KMS-11 (cell line): ENCODE measurements around the gene PRDX5.

Experiments used
- H2AFZ ChIP-seq: fragments of 200-600 bp; sonication (generic); 2 replicates; pipeline ENCODE4 v1.6.1; 2016; ENCODE audit warnings: antibody characterized with exemption, mixed run types, low read depth
- H3K27ac ChIP-seq: fragments of 200-600 bp; sonication (generic); 2 replicates; pipeline ENCODE4 v1.6.1; 2016; ENCODE audit warnings: mild to moderate bottlenecking, mixed run types
- H3K27me3 ChIP-seq: fragments of 200-600 bp; sonication (generic); 2 replicates; pipeline ENCODE4 v1.6.1; 2017; ENCODE audit warnings: mild to moderate bottlenecking, low read depth, mixed run types, moderate library complexity; ENCODE audit not compliant: insufficient read depth
- H3K36me3 ChIP-seq: fragments of 200-600 bp; sonication (generic); 2 replicates; pipeline ENCODE4 v1.6.1; 2017; ENCODE audit warnings: mild to moderate bottlenecking, mixed run types; ENCODE audit not compliant: insufficient read depth
- H3K4me1 ChIP-seq: fragments of 200-600 bp; sonication (generic); 2 replicates; pipeline ENCODE4 v1.6.1; 2016; ENCODE audit warnings: mild to moderate bottlenecking, low read depth, mixed run types; ENCODE audit not compliant: poor library complexity, severe bottlenecking
- H3K4me2 ChIP-seq: fragments of 200-600 bp; sonication (generic); 2 replicates; pipeline ENCODE4 v1.7.0; 2016; ENCODE audit warnings: mild to moderate bottlenecking, mixed run types
- H3K4me3 ChIP-seq: fragments of 200-600 bp; sonication (generic); IDR thresholded peaks from 2 replicates; pipeline ENCODE4 v1.6.1; 2017; ENCODE audit warnings: low read depth, low read length, mixed read lengths; ENCODE audit not compliant: insufficient read depth
- H3K79me2 ChIP-seq: fragments of 200-600 bp; sonication (generic); 2 replicates; pipeline ENCODE4 v1.6.1; 2016; ENCODE audit warnings: low read depth, mixed run types; ENCODE audit not compliant: insufficient read depth
- H3K9ac ChIP-seq: fragments of 200-600 bp; sonication (generic); 2 replicates; pipeline ENCODE4 v1.6.1; 2016; ENCODE audit warnings: mild to moderate bottlenecking, mixed run types
- H4K20me1 ChIP-seq: fragments of 200-600 bp; sonication (generic); 2 replicates; pipeline ENCODE4 v1.6.1; 2016; ENCODE audit warnings: mild to moderate bottlenecking, mixed run types; ENCODE audit not compliant: insufficient read depth
- TF ChIP-seq, protein P1 (sequence below): fragments of 200-600 bp; sonication (generic); conservative IDR thresholded peaks from 2 replicates; pipeline ENCODE4 v1.6.1; 2017; ENCODE audit warnings: low read depth, mild to moderate bottlenecking, antibody characterized with exemption, low read length, moderate library complexity, mixed read lengths

PRDX5 gene

GRCh38 chr11:64324692-64325469 is 7.0 kb downstream of the PRDX5 start:
- no peak overlapping the region for H3K4me3 ChIP-seq
- no peak overlapping the region for H3K9ac ChIP-seq
- no peaks in the 10 kb centered on the region for H4K20me1 ChIP-seq
- no peaks in the 10 kb centered on the region for H3K27me3 ChIP-seq
- H3K4me1 ChIP-seq, result peaks cover 3% of the 10 kb centered on the region
- no peak overlapping the region for H3K27ac ChIP-seq
- TF ChIP-seq, protein P1, sequence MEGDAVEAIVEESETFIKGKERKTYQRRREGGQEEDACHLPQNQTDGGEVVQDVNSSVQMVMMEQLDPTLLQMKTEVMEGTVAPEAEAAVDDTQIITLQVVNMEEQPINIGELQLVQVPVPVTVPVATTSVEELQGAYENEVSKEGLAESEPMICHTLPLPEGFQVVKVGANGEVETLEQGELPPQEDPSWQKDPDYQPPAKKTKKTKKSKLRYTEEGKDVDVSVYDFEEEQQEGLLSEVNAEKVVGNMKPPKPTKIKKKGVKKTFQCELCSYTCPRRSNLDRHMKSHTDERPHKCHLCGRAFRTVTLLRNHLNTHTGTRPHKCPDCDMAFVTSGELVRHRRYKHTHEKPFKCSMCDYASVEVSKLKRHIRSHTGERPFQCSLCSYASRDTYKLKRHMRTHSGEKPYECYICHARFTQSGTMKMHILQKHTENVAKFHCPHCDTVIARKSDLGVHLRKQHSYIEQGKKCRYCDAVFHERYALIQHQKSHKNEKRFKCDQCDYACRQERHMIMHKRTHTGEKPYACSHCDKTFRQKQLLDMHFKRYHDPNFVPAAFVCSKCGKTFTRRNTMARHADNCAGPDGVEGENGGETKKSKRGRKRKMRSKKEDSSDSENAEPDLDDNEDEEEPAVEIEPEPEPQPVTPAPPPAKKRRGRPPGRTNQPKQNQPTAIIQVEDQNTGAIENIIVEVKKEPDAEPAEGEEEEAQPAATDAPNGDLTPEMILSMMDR, result no peak
- no peak overlapping the region for H2AFZ ChIP-seq
- H3K4me2 ChIP-seq, result no peak overlapping the region
- no peaks in the 10 kb centered on the region for H3K79me2 ChIP-seq
- no peaks in the 10 kb centered on the region for H3K36me3 ChIP-seq

DNA sequence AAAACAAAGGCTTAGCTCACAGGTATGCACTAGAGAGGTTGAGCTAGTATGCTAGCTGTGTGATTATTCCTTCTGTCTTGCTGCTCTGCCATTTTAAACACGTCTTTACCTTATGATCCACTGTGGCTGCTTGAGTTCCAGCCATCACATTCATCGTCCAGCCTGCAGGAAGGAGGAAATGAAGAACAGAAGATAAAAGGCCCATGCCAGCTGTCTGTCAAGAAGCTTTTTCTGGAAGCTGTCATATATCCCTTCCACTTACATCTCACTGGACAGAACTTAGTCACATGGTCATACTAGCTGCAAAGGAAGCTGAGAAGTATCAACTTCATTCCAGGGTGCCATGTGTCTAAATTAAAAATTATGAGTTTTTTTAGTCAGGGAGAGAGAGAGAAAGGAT is 9.5 kb downstream of the PRDX5 start:
- Histone ChIP-seq H2AFZ (no peak overlapping the region), H4K20me1 (no peaks in the 10 kb centered on the region), H3K27ac (no peak overlapping the region), H3K9ac (no peak overlapping the region), H3K4me1 (peaks cover 12% of the 10 kb centered on the region), H3K27me3 (no peaks in the 10 kb centered on the region), H3K36me3 (no peaks in the 10 kb centered on the region), H3K79me2 (no peaks in the 10 kb centered on the region), H3K4me3 (no peak overlapping the region), H3K4me2 (no peak overlapping the region)
- TF ChIP-seq, protein P1, result no peak

GRCh38 chr11:64327993-64328392 is 10.1 kb downstream of the PRDX5 start:
- H4K20me1 ChIP-seq, result no peaks in the 10 kb centered on the region

GRCh38 chr11:64330888-64331287 is 13.0 kb downstream of the PRDX5 start:
- Histone ChIP-seq H3K9ac (no peak overlapping the region), H3K4me1 (peaks cover 29% of the 10 kb centered on the region), H3K27ac (no peak overlapping the region), H4K20me1 (no peaks in the 10 kb centered on the region), H3K4me2 (no peak overlapping the region), H3K36me3 (no peaks in the 10 kb centered on the region), H2AFZ (no peak overlapping the region), H3K79me2 (no peaks in the 10 kb centered on the region), H3K27me3 (no peaks in the 10 kb centered on the region), H3K4me3 (no peak overlapping the region)
- TF ChIP-seq, protein P1, result no peak

More at GRCh38 chr11:64327993-64328392, 10.1 kb downstream of the PRDX5 start:
- no peak overlapping the region for H2AFZ ChIP-seq
- no peaks in the 10 kb centered on the region for H3K36me3 ChIP-seq
- peaks cover 12% of the 10 kb centered on the region for H3K4me1 ChIP-seq
- H3K79me2 ChIP-seq, result no peaks in the 10 kb centered on the region
- no peak overlapping the region for H3K4me3 ChIP-seq
- TF ChIP-seq, protein P1, result no peak
- no peak overlapping the region for H3K9ac ChIP-seq
- no peak overlapping the region for H3K4me2 ChIP-seq
- no peaks in the 10 kb centered on the region for H3K27me3 ChIP-seq
- no peak overlapping the region for H3K27ac ChIP-seq
